Heart left ventricle (tissue), 13 donors: ENCODE data around the gene BRMS1.
A peak's percentile ranks its signal among the peaks of the same experiment; 100 is the strongest.

ENCODE experiments used
- POLR2A ChIP-seq, 2 donors: fragments of 450-650 bp; IDR thresholded peaks; one replicate each; pipeline ENCODE4 v1.6.1; 2017; ENCODE audit warnings: antibody characterized with exemption in 2 of 2, mild to moderate bottlenecking in 2 of 2, moderate library complexity in 2 of 2
- TF ChIP-seq, protein P1 (sequence below), 12 donors: fragments of 200-600 bp; sonication (generic) in 4 of 12; IDR thresholded peaks; one replicate each; pipeline versions ENCODE4 v1.5.0 to v1.8.0; 2018 to 2022; ENCODE audit warnings: antibody characterized with exemption in 12 of 12, mild to moderate bottlenecking in 5 of 12
- donor health status: ischemic (EF 13 %, LVEDD 7.1; RV severe dilation, severe dysfunction).
- donor health status: DM: no; HTN: yes; CAD: no.
- donor health status: DM: no; HTN: no; CAD: no.
- donor health status: ischemic (EF 25% LVEDD 6.9; RV normal size, moderate dysfunction).
- donor health status: ischemic (EF 25% LVEDD 5.7; RV mildly dilated, moderate dysfunction).
- donor health status: ischemic (EF 35%, LVEDD 5.7; RV mildly dilated, moderate dysfunction).
- donor health status: nonischemic (EF 11% LVEDD 7.7; RV severe dilation, severe dysfunction).
- donor health status: DM: yes; HTN: yes; CAD: no.
- donor health status: PGD.
- donor health status: ischemic (EF 29% LVEDD 5.4; RV normal size, mild dysfunction).
- donor health status: nonischemic (EF 23%, LVEDD 6.1; RV moderate dilation, normal function).

DNA sequence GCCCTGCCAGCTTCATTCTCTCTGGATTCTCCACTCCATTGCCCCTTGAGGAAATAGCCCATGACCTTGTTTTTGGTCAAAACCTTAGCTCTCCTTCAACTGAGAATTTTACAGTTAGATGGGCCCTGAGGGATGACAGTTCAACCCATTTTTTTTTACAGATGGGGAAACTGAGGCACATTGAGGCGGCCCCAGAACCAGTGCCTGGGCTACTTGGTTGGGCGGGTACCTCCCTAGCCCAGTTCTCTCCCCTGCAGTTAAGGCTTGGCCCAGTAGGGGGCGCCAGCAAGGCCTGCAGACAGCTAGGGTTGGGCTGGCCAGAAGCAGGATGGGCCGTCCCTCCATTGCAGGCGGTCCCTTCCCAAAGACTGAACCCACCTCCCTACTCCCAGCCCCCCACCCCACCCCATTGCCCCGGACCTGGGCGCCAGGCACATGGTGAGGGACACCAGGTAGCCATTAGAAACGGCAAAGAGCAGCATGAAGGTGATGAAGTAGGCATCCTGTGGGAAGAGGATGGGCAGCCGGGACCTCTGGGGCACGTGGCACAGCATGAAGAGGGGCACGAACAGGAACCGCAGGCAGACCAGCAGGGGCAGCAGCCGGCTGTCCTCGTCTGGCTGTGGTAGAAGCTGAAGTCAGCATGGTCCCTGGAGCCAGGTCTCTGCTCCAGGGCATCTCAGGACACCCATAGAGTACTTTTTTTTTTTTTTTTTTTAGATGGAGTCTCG lies 19.1 kb upstream of the BRMS1 start:
- TF ChIP-seq, protein P1, sequence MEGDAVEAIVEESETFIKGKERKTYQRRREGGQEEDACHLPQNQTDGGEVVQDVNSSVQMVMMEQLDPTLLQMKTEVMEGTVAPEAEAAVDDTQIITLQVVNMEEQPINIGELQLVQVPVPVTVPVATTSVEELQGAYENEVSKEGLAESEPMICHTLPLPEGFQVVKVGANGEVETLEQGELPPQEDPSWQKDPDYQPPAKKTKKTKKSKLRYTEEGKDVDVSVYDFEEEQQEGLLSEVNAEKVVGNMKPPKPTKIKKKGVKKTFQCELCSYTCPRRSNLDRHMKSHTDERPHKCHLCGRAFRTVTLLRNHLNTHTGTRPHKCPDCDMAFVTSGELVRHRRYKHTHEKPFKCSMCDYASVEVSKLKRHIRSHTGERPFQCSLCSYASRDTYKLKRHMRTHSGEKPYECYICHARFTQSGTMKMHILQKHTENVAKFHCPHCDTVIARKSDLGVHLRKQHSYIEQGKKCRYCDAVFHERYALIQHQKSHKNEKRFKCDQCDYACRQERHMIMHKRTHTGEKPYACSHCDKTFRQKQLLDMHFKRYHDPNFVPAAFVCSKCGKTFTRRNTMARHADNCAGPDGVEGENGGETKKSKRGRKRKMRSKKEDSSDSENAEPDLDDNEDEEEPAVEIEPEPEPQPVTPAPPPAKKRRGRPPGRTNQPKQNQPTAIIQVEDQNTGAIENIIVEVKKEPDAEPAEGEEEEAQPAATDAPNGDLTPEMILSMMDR (IDR thresholded peaks at IDR 0.05): peak; percentile 33 to 63 (median 50)
- no peak for TF ChIP-seq POLR2A (IDR thresholded peaks at IDR 0.05)
